ENCODE data around the gene NUBP2. TPM values are rescaled to one million over a fixed set of nuclear protein-coding genes. Genes with fewer than 3 reads are reported as not detected.

NUBP2 gene
- total RNA-seq, 1 experiment from 2014 or later = 69.4 TPM

DNA sequence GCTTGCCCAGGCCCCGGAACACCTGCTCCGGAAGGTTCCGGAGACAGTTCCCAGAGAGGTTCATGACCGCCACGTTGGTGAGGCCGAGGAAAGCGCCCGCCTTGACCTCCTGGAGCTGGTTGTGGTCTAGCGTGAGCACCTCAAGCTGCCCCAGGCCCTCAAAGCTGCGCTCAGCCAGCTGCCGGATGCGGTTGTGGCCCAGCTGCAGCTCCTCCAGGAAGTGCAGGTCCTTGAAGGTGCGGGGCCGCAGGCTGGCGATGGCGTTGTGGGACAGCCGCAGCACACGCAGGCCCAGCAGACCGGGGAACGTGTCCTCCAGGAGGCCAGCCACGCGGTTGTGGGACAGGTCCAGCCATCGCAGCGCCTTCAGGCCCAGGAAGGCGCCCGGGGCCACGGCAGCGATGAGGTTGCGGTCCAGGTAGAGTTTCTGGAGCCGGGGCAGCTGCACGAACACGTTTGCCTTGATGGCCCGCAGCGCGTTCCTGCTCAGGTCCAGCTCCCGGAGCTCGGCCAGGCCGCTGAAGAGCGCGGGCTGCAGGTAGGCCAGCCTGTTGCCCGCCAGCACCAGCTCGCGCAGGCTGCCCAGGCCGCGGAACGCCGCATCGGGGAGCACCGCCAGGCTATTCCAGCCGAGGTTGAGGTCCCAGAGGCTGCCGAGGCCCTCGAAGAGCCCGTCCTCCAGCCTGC is 8.6 kb downstream of the NUBP2 start:
- H2BK20ac ChIP-seq (ENCODE audit: low read depth, low read length, poor library complexity, severe bottlenecking) = no peak overlapping the region
- no peak overlapping the region for H2AFZ ChIP-seq (ENCODE audit: low read length)
- Mint-ChIP-seq H3K27ac (no peak overlapping the region), H3K4me3 (no peak overlapping the region), H3K27me3 (ENCODE audit: low read depth) (no peaks in the 10 kb centered on the region), H3K9me3 (0 out of 5 replicates have a peak, but pooled peaks cover 0 to under 1% of the 10 kb centered on the region in 2 experiments), H3K4me1 (no peaks in the 10 kb centered on the region), H3K36me3 (ENCODE audit: insufficient read depth in 1 of 3, low read depth in 3 of 3) (peaks cover 4 to 12% (median 5%) of the 10 kb centered on the region in 3 experiments)
- no peak overlapping the region for H3K18ac ChIP-seq (ENCODE audit: insufficient read length, low read depth, low read length)
- TF ChIP-seq, protein P1, sequence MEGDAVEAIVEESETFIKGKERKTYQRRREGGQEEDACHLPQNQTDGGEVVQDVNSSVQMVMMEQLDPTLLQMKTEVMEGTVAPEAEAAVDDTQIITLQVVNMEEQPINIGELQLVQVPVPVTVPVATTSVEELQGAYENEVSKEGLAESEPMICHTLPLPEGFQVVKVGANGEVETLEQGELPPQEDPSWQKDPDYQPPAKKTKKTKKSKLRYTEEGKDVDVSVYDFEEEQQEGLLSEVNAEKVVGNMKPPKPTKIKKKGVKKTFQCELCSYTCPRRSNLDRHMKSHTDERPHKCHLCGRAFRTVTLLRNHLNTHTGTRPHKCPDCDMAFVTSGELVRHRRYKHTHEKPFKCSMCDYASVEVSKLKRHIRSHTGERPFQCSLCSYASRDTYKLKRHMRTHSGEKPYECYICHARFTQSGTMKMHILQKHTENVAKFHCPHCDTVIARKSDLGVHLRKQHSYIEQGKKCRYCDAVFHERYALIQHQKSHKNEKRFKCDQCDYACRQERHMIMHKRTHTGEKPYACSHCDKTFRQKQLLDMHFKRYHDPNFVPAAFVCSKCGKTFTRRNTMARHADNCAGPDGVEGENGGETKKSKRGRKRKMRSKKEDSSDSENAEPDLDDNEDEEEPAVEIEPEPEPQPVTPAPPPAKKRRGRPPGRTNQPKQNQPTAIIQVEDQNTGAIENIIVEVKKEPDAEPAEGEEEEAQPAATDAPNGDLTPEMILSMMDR (conservative IDR thresholded peaks at IDR 0.05) = no peak
- no peaks in the 10 kb centered on the region for H4K20me1 ChIP-seq (ENCODE audit: control insufficient read depth, insufficient read depth, insufficient read length)
- H4K8ac ChIP-seq (replicated peaks; ENCODE audit: insufficient read length, low read depth, low read length) = no peak overlapping the region
- no peak overlapping the region for H3K23ac ChIP-seq (ENCODE audit: insufficient read length, low read depth, low read length)
- no peaks in the 10 kb centered on the region for H3K9me3 ChIP-seq (ENCODE audit: control insufficient read depth, low read depth, low read length)
- no peaks in the 10 kb centered on the region for H3K4me1 ChIP-seq (ENCODE audit: insufficient read depth, low read length)
- H3K56ac ChIP-seq (ENCODE audit: insufficient read length, low read depth, low read length) = no peak overlapping the region
- H3K79me2 ChIP-seq (ENCODE audit: insufficient read depth, low read length) = peaks cover 2% of the 10 kb centered on the region; the same call in 1 of the 2 replicates
- no peak overlapping the region for H2BK5ac ChIP-seq (ENCODE audit: insufficient read length, low read length)
- H3K27ac ChIP-seq (ENCODE audit: insufficient read length, low read depth, low read length) = no peak overlapping the region
- H3K79me1 ChIP-seq (ENCODE audit: insufficient read depth, low read depth, low read length, poor library complexity, severe bottlenecking) = no peaks in the 10 kb centered on the region
- DNase-seq = peak; percentile 31
- H3T11ph ChIP-seq (ENCODE audit: low read length) = no peak overlapping the region
- H2AK5ac ChIP-seq (ENCODE audit: insufficient read length, low read length) = no peak overlapping the region
- no peaks in the 10 kb centered on the region for H3K27me3 ChIP-seq (ENCODE audit: insufficient read depth, low read length)
- no peak overlapping the region for H3K9ac ChIP-seq (ENCODE audit: extremely low read depth, insufficient read length, low read length)
- no peak overlapping the region for H4K91ac ChIP-seq (ENCODE audit: insufficient read length, low read depth, low read length)
- H3K14ac ChIP-seq (ENCODE audit: insufficient read depth, low read length) = no peak overlapping the region
- no peak overlapping the region for H3K4ac ChIP-seq (ENCODE audit: low read depth, low read length)
- no CpG with 5 or more reads among the region's 53 CpGs for WGBS (ENCODE audit: extremely low coverage, insufficient read length, low lambda C conversion rate)
- no peak overlapping the region for H2BK120ac ChIP-seq (ENCODE audit: low read depth, low read length, poor library complexity, severe bottlenecking)
- no peak overlapping the region for H2BK15ac ChIP-seq (ENCODE audit: low read depth, low read length)
- H2BK12ac ChIP-seq (ENCODE audit: insufficient read length, low read depth, low read length) = no peak overlapping the region
- H3K4me2 ChIP-seq (ENCODE audit: insufficient read depth, insufficient read length, low read length) = no peak overlapping the region
- H4K5ac ChIP-seq (ENCODE audit: insufficient read length, low read depth, low read length) = no peak overlapping the region
- no peaks in the 10 kb centered on the region for H3K23me2 ChIP-seq (ENCODE audit: insufficient read length, low read depth, low read length, poor library complexity, severe bottlenecking)

Measured in H9 (cell line).